OCI-LY7 (cell line): ENCODE measurements around the gene AGBL4.

Experiments
- CTCF ChIP-seq: fragments of 200-600 bp; sonication (generic); conservative IDR thresholded peaks from 2 replicates; pipeline ENCODE4 v1.5.1; 2014; ENCODE audit warnings: mild to moderate bottlenecking, antibody characterized with exemption, low read length, moderate library complexity, mixed read lengths
- EZH2phosphoT487 ChIP-seq: fragments of 200-600 bp; sonication (generic); IDR thresholded peaks from 2 replicates; pipeline ENCODE4 v1.6.1; 2018; ENCODE audit warnings: low read depth, borderline replicate concordance, mild to moderate bottlenecking, mixed run types, antibody characterized with exemption, low read length, moderate library complexity, mixed read lengths

- no peak for TF ChIP-seq EZH2phosphoT487
- no peak for TF ChIP-seq CTCF
Observed at GRCh38 chr1:48610628-48611542, 1412.9 kb downstream of the AGBL4 start.
